Endometrial microvascular endothelial cells (primary cell): ENCODE results near the gene L3MBTL3. TPM values are rescaled to one million over a fixed set of nuclear protein-coding genes. Genes with fewer than 3 reads are reported as not detected.
"Not testable (repeated sequence)": the region's sequence is repeated elsewhere in the genome, so short reads cannot be mapped to it uniquely, and the experiment has no call there.

Source experiments
- in situ Hi-C: cut with HindIII; loops from 2 replicates; pipeline ENCODE4 v1.10.0; 2017; ENCODE audit warnings: low sequenced_read_pairs, low pct_unique_long_range_greater_than_20kb; ENCODE audit errors: inconsistent ontology term
- total RNA-seq: library from RNA; depleted of rRNA; stranded (reverse); fragments of >200 nt; gene quantifications from one replicate; pipeline ENCODE4 v1.2.3, GENCODE V29; 2015; ENCODE audit errors: inconsistent ontology term

The L3MBTL3 gene
- total RNA-seq, 1 donor from 2014 or later, result 9.0 TPM

DNA sequence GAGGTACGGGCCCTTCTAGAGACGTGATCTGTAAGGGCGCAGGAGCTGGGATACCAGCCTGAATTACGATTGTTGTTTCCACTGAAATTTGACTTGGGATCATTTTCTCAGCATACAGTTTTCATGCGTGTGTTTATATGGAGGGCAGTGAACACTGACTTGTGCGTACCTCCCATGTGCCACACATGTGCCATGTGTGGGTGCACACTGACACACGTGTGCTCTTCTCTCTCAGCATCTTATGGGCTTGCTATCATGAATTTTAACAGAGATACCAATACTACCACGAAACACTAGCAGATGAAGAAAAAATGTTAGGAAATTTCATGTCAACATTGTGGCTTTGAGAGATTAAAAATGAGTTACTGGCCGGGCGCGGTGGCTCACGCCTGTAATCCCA, 39.1 kb downstream of the L3MBTL3 start:
- in situ Hi-C loops, result no loop called here

DNA sequence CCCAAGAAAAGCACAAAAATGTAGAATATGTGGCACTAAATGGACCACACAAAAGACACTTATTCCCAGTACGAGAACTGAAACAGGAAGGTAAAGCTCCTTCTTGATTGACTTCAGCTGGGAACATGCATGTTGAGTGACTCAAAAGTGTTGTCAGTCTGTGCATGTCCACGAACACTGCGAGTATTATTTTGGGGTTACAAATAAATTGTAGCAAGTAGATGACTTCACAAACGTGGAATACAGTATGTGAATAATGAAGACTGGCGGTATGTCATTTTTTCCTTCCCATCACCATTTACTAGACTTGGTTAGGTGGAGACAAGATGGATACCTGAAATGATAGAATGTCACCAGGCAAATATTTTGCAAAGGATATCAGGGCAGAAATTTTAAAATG, 45.4 kb downstream of the L3MBTL3 start:
- in situ Hi-C loops, result no loop called here

DNA sequence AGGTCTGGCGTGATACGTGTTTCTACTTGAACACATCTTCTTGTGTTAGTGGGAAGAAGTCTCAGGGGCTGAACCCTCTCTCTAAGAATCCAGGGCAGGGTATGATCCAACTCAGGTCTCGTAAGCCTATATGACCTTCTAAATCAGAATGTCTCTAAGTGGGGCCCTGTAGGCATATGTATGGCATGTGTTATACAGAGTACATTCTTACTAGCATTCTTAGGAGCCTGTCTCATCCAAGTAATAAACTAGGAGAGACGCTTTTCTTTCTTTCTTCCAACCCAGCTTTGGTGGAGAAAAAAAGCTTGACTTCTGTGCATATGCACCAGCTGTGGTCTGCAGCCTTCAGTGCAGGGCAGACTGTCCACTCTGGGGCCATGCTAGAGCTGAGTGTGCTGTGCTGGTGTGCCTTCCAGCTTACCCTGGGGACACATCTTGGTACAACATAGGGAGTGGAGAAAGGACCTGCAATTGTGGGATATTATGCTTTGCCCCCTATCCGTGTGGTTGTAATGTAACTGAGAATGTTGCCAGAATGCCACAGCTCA, 47.3 kb downstream of the L3MBTL3 start:
- in situ Hi-C loops, result no loop called here

DNA sequence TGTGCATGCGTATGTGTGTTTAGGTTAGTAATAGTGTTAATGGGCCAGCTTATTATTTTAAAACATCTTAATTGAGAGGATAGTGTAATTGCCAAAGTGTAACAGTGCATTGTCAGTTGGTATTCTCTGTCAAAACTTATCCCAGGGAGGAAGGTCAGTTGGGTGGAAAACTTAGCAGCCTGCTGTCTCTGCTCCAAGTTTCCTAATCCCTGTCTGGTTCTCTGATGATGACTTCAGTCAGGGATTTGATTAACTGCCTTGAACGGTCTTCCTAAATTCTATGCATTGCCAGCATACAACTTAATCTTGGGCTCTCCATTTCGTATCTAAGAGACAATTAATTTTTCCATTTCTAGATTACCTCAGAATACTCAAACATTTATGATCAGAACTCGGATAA, 51.1 kb downstream of the L3MBTL3 start:
- in situ Hi-C loops, result no loop called here

DNA sequence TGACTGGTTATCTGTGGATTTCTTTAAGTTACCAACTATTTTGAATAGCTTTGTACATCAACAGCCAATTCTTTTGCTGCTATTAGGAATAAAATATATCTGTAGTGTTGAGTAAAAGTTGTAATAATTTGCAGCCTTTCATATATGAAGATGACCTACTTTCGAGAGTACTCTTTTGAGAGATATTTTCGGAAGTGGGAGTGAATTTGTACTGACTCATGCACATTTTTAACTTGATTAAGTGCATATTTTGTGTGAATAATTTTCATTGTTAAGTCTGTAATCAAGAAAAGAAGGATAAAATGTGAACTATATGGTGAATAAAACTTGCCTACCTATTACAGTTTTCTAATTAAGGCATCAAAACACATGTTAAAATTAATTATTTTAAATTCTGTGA, 51.9 kb downstream of the L3MBTL3 start:
- in situ Hi-C loops, result no loop called here

DNA sequence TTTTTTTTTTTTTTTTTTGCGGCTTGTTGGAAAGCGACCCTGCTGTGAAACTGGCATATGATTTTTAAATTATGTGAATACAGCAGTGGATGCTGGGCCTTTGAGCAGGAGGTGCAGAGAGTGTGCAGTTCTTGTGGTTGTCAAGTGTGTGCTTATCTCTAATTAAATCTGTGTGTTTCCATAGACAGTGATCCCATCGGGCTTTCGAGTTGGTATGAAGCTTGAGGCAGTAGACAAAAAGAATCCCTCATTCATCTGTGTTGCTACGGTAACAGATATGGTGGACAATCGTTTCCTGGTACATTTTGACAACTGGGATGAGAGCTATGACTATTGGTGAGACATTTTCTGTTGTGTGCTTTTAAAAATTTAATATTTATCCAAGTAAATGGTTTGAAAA, 52.4 kb downstream of the L3MBTL3 start:
- in situ Hi-C loops, result no loop called here

DNA sequence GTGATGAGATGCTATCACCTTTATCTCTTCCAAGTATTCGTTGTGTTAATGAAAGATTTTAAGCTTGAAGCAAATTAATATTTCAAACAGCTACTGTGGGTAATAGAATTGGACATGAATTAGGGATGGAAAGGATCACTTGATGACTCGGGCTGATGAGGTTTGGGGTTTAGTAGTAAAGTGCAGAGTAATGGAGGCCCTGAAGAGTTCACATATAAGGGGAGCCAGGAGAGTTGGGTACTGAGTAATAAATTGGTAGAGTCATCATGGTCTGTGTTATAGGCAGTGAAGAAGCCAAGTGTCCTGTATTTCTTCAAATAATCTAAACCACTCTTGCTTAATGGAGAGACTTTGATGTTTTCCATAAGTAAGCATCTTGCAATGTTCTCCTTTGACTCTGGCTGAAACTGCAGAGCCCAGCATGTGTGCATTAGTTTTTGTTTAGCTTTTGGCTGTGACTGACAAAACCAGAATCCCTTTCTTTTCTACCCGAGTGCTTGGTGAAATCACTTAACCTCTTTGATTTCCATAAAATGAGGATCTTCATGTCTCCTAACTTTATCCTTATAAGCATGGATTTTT, 57.6 kb downstream of the L3MBTL3 start:
- in situ Hi-C loops, result no loop called here

DNA sequence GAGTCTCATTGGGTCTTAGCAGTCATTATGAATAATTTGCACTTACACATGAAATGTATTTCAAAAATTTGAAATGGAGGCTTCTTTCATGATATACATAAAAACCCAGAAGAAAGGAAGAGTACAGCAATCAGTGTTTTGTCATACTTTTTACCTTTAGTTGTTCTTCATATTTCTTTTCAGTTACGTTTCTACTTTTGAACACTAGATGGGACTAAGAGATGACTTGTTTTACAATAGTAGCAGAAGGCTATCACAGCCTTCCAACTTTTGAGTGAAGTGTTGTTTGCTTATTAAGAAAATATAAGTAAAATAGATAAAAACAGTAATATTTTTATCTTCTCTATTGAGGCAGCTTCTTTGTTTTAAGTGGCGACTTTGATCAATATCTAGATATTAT, 58.1 kb downstream of the L3MBTL3 start:
- in situ Hi-C loops, result no loop called here

DNA sequence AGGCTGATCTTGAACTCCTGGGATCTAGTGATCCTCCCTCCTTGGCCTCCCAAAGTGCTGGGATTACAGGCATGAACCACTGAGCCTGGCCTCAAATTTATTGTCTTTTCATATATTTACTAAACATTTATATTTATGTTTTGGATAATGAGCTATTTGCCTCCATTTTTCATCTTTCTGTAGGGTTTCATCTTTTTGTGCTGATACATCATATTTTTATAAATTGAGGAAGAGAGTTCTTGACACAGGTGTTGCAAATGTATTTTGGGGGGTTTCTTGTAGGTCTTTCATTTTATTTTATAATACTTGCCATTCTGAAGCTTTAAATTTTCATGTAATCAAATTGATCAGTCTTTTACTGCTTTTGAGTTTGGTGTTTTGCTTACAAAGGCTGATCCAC, 72.4 kb downstream of the L3MBTL3 start:
- in situ Hi-C loops, result no loop called here

DNA sequence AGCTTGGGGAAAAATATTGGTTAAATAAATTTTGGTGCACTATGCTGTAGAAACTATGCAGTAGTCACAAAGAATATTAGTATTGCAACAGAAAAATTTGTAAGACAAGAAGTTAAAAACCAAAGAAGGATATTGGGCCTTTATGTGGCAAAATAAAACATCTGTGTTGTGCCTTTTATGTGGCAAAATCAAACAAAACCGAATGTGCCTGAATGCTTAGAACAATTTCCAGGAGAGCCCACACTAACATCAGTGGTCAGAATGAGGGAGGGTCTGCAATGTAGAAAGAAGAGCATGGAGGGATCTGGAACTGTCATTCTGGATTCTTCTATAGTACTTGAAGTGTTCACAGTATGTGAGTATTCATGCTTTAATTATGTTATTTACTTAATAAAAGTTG, 75.2 kb downstream of the L3MBTL3 start:
- in situ Hi-C loops, result no loop called here

DNA sequence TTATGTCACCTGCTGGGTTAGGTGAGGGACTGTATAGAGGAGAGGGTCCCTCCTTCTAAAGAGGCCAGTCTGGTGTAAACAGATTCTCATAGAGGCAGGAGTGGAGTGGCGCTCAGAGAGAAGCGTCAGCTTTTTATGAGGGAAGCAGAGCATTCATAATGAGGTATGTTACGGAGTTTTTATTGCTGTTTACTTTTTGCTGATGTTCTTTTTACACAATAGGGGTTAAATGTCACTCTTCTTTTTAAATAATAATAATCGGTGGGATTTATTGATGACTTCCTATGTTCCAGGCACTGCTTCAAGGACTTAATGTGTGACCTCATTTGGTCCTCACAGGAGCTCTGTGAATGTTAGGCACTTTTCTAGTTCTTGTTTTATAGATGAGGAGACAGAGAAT, 79.9 kb downstream of the L3MBTL3 start:
- in situ Hi-C loops, result no loop called here

DNA sequence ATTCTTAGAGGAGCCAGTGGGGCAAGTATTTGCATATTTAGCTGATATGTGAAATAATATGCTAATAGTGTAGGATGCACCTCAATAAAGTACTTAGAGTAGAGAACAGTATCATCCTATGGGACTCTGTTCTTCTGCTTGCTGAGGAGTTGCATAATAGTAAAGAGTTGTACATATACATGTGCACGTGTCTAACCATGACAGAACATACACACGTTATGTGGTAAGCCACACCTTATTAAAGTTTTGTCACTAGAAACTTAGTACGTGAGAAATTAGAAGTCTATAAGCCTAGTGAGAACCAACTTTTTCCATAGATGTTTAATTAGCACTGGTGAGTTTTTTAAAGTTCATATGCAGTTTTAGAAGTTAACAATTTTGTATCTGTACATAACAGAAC, 80.7 kb downstream of the L3MBTL3 start:
- in situ Hi-C loops, result no loop called here

DNA sequence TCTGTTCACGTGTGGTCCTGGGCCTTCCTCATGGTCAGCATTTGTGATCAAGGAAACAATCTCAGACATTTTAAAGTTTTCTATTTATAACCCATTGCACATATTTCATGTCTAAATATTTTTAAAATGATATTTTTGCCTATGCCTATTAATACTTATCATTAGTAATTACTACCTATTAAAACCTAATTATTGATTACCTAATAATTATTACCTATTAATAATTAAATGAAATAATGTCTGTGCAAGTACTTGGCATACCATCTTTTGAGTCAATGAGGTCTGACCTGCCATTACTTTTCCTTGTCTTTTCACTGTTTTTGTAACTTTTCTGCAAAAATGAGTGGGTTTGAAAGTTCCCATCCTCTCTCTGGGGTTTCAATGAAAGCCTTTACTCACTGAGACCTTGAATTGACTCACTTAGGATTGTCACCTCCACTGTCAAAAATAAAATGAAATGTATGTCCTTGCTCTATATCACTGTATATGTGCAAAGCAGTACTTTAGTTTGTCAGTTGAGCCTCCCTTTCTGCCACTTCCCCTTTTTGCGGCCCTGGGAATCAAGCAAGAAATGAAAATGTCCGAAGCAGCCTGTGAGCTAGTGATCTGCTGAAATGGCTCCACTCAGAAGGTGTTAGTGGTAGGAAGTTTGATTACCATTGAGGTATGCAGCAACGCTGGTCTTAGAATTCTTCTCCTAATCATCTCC, 87.8 kb downstream of the L3MBTL3 start:
- in situ Hi-C loops, result no loop called here

DNA sequence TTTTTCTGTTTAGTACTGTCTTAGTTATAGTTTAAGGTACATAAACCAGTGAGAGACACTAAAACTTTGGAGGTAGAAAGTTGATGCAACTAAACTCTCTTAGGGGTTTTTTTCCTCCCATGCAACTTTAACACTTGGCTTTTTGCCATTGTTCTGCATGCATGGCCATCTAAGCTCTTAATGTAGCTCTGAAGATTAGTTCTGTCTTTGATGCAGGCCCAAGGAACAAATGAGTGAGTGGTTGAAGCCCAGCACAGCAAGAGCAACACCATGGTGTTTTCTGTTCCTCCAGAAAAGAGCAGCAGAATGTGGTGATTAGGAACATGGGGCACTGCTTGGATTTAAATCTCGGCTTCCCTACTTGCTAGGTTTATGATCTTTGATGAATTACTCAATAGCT, 89.3 kb downstream of the L3MBTL3 start:
- in situ Hi-C loops, result no loop called here

DNA sequence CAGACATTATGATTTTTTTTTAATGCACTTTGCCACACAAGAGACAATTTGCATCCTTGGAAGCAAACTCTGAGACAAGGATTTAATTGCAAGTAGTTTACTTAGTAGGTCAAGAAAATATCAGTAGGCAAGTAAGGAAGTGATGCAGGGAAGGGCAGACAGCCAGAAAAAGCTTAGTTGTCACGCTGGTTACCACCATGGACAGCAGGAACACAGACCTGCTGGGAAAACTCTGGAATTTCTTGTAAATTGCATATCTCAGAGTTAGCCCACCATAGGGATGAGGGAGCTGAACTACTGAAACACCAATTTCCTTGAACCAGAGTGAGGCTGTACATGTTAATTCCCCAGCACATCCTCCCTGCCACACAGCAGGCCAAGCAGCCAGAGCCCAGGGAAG, 92.7 kb downstream of the L3MBTL3 start:
- in situ Hi-C loops, result no loop called here

DNA sequence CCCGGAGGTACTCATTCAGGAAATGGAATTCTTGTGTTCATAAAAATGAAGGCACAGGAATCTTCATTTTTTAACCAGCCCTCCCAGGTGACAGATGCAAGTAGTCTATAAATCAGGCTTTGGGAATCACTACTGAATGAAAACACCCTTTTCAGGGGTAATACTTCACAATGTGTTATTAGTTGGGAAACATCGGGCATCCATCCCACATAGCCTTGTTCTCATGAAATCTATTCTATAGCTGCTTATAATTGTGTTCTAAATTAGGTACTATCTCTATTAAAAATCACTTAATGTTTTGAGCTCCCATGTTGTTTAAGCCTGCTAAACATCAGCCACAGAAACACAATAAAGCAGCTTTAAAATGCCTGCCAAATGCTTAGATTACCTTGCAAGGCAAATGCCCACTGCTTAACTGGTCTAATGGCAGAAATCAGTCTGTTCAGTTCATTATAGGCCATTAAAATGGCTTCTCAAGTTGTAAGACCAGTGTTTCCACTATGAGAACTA, 94.9 kb downstream of the L3MBTL3 start:
- in situ Hi-C loops, result no loop called here

DNA sequence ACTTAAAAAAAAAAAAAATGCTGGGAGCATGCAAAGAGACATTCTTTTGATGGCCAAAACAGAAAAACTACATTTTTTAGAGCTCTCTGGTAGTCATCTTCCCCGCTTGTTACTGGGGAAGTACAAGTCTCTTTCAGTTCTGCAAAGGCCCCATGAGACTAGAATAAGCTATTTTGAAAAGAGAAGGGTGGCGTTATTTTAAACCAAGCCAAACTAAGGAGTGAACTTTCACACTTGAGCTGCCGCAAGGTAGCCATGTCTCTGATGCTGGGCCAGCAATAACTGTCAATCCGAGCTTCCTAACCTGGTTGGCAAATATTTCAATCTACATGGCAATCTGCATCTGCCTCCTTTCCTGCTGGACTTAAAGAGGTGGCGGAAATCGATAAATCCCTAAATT, 96.7 kb downstream of the L3MBTL3 start:
- in situ Hi-C loops, result no loop called here

DNA sequence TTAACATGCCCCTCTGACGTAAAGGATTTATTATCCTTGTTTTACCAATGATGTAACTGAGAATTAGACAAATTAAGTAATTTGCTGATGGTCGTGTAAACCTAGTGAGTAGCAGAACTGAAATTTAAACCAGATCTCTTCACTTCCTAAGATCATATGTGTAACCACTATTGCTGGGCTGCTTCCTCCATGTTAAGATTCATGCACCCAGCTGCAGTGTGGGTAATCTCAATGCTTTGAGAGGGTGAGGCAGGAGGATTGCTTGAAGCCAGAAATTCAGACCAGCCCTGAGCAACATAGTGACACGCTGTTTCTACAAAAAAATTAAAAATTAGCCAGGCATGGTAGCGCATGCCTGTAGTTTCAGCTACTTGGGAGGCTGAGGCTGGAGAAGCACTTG, 97.9 kb downstream of the L3MBTL3 start:
- in situ Hi-C loops, result no loop called here

DNA sequence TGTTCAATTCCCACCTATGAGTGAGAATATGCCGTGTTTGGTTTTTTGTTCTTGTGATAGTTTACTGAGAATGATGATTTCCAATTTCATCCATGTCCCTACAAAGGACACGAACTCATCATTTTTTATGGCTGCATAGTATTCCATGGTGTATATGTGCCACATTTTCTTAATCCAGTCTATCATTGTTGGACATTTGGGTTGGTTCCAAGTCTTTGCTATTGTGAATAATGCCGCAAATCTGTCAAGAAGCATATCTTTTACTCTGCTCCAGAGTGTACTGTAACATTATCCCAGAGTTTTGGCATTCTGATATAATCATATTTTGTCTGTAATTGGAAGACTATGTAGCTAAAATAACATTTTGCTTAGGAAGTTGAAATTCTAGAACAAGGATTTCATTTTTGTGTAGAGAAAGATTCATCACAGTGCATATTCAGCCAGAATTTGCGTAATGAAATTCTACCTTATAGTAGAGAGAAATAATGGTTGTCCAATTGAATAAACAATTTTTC, 98.9 kb downstream of the L3MBTL3 start:
- in situ Hi-C loops, result not testable (repeated sequence)

DNA sequence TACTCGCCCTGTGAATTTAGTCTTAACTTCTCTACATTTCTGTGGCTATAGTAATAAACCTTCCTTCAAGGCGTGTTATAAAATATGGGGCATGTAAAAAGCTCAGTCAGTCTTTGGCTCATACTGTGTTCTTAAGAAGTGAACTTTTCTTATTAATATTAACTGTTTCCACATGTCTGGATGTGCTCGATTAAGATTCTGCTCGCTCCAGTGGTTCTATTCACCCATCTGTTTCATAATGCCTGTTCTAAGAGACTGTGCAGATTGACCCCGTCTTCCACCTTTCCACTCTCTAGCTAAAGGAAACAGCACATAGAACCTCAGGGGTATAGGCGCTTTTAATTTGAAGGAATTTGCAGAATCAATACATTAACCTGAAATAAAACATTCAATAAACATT, 99.9 kb downstream of the L3MBTL3 start:
- in situ Hi-C loops, result no loop called here
